Lung (tissue), 12 donors: Measurements from ENCODE around the gene PLA2G2C. TPM values are rescaled to one million over a fixed set of nuclear protein-coding genes. Genes with fewer than 3 reads are reported as not detected.

Source experiments
- ATAC-seq: fragments of 200-7000 bp; cut with Tn5 transposase; one replicate; pipeline ENCODE4 v1.9.1; 2020; ENCODE audit warnings: moderate number of reproducible peaks; ENCODE audit not compliant: insufficient read depth, low FRiP score
- DNase-seq, 3 donors: peaks; one replicate each; pipeline ENCODE4 v3.0.0-alpha.2; 2013 to 2017
- H3K27ac ChIP-seq, 2 donors: one replicate each; pipeline ENCODE4 v1.5.1; 2013; ENCODE audit warnings: mild to moderate bottlenecking in 2 of 2, moderate library complexity in 2 of 2, control low read depth in 1 of 2, inconsistent platforms in 1 of 2, low read depth in 1 of 2, low read length in 1 of 2
- H3K27me3 ChIP-seq, 3 donors: one replicate each; pipeline ENCODE4 v1.5.1; 2013; ENCODE audit warnings: low read length in 2 of 3; ENCODE audit not compliant: control insufficient read depth in 3 of 3, insufficient read depth in 3 of 3
- H3K36me3 ChIP-seq, 4 donors: one replicate each; pipeline ENCODE4 v1.5.1; 2013; ENCODE audit warnings: low read length in 4 of 4, mild to moderate bottlenecking in 1 of 4, moderate library complexity in 1 of 4; ENCODE audit not compliant: control insufficient read depth in 4 of 4, insufficient read depth in 4 of 4
- H3K4me1 ChIP-seq, 5 donors: one replicate each; pipeline ENCODE4 v1.5.1; 2013; ENCODE audit warnings: low read length in 5 of 5, mild to moderate bottlenecking in 2 of 5, moderate library complexity in 1 of 5; ENCODE audit not compliant: control insufficient read depth in 5 of 5, insufficient read depth in 5 of 5
- H3K4me3 ChIP-seq: one replicate; pipeline ENCODE4 v1.5.1; 2013; ENCODE audit warnings: mild to moderate bottlenecking, control low read depth, moderate library complexity
- H3K9ac ChIP-seq, 2 donors: one replicate each; pipeline ENCODE4 v1.5.1; 2013; ENCODE audit warnings: low read length in 2 of 2, control low read depth in 1 of 2; ENCODE audit not compliant: insufficient read depth in 1 of 2
- H3K9me3 ChIP-seq, 4 donors: one replicate each; pipeline ENCODE4 v1.5.1; 2013; ENCODE audit warnings: low read length in 3 of 4, mild to moderate bottlenecking in 1 of 4, moderate library complexity in 1 of 4; ENCODE audit not compliant: control insufficient read depth in 4 of 4, insufficient read depth in 3 of 4
- CTCF ChIP-seq: IDR thresholded peaks from 2 replicates; pipeline ENCODE4 v1.5.1; 2012; ENCODE audit warnings: mild to moderate bottlenecking; ENCODE audit errors: control extremely low read depth, extremely low read depth
- WGBS, 2 donors: extraction: QIAGEN DNeasy Blood & Tissue Kit; methylation state at CpG; one replicate each; pipeline ENCODE4 v1.1.7; 2013; 5-methylcytosine and 5-hydroxymethylcytosine counted together
- polyA plus RNA-seq, 2 donors: library from polyadenylated mRNA; stranded (reverse); fragments of 200-250 nt; gene quantifications; one replicate each; pipeline ENCODE4 v1.2.1, GENCODE V29; 2013
- total RNA-seq, 2 donors: library from RNA; depleted of rRNA in 1 of 2; stranded (reverse); fragments of >200 nt in 1 of 2; gene quantifications; one replicate each; pipeline ENCODE4 v1.2.1, GENCODE V29; 2014 to 2021
- donor health status: control.
- donor health status: control.
- donor health status: Bipolar disorder and iron deficiency.
- donor health status: healthy.
- donor health status: DM: yes; HTN: yes; CAD: no.

PLA2G2C gene
- total and polyA plus RNA-seq, 4 donors = 0.09 TPM; not detected in 3

DNA sequence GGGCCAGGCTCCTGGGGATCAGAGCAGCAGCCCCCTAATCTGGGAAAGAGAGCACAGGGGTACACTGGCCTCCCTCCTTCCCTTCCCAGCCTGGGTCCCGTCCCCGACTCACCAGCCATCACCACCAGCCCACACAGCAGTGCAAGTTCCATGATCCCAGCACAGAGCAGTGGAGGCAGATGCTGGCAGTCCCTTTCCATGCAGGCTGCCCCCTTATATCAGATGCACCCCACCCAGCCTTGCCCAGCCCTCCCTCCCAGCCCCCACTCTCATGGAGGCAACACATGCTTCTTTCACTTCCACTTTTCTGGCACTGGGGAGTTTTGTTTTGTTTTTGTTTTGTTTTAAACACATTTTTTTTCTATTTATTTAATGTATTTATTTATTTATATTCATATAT, 67.0 kb downstream of the PLA2G2C start, which contains the start of gene PLA2G2D:
PLA2G2D (minus strand) TSS at position 190 of the 400 bp plus-strand sequence; CDS start at position 152, 38 bp downstream.
- H3K4me1 ChIP-seq = peaks cover 0 to under 1% (median 0%) of the 10 kb centered on the region in 5 donors
- TF ChIP-seq CTCF = no peak
- no peaks in the 10 kb centered on the region for H3K9me3 ChIP-seq
- H3K27me3 ChIP-seq = peaks cover 0 to 15% (median 3%) of the 10 kb centered on the region in 3 donors
- no peak for DNase-seq
- H3K4me3 ChIP-seq = no peak within 1 kb of the TSS
- no peak within 1 kb of the TSS for H3K9ac ChIP-seq
- no peak for ATAC-seq
- WGBS, 2 donors = 83 to 95% methylated on average over 2 of the region's 2 CpGs
- no peak within 1 kb of the TSS for H3K27ac ChIP-seq
- H3K36me3 ChIP-seq = no peaks in the 10 kb centered on the region

DNA sequence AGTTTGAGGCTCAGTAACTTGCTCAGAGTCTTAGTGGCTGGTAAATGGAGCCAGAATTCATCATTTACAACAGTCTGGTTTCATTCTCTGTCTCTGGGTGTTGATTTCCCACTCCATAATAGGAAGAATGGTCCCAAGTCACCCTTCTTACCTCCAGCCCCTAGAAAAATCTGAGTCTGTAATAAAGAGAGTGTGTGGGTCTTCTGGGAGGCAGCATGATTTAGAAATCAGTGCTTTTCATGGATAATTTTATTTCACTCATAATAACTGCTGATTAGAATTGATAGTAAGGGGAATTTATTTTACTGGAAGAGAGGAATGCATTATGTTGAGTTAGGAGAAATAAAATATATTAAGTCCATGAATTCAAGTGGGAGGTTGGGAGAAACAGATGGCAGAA, 69.1 kb downstream of the PLA2G2C start:
- no peaks in the 10 kb centered on the region for H3K9me3 ChIP-seq
- H3K4me1 ChIP-seq = no peaks in the 10 kb centered on the region
- DNase-seq (no peak), ATAC-seq (no peak)
- H3K36me3 ChIP-seq = no peaks in the 10 kb centered on the region
- no peak overlapping the region for H3K4me3 ChIP-seq
- H3K27ac ChIP-seq = no peak overlapping the region
- H3K27me3 ChIP-seq = peaks cover 0 to 24% (median 3%) of the 10 kb centered on the region in 3 donors
- H3K9ac ChIP-seq = no peak overlapping the region
- TF ChIP-seq CTCF = no peak

GRCh38 chr1:20115916-20116315, 70.4 kb downstream of the PLA2G2C start:
- no peak overlapping the region for H3K27ac ChIP-seq
- WGBS, 2 donors = 79 to 83% methylated on average over 7 of the region's 7 CpGs
- no peaks in the 10 kb centered on the region for H3K9me3 ChIP-seq
- no peaks in the 10 kb centered on the region for H3K4me1 ChIP-seq
- no peaks in the 10 kb centered on the region for H3K36me3 ChIP-seq
- no peak overlapping the region for H3K9ac ChIP-seq
- H3K4me3 ChIP-seq = no peak overlapping the region
- DNase-seq (no peak), ATAC-seq (no peak)
- no peak for TF ChIP-seq CTCF
- H3K27me3 ChIP-seq = peaks cover 0 to 13% (median 3%) of the 10 kb centered on the region in 3 donors

GRCh38 chr1:20115479-20115878, 70.8 kb downstream of the PLA2G2C start:
- Histone ChIP-seq H3K4me1 (no peaks in the 10 kb centered on the region), H3K9me3 (no peaks in the 10 kb centered on the region), H3K36me3 (no peaks in the 10 kb centered on the region), H3K27me3 (peaks cover 0 to 12% (median 3%) of the 10 kb centered on the region in 3 donors), H3K9ac (no peak overlapping the region), H3K27ac (no peak overlapping the region), H3K4me3 (no peak overlapping the region)
- ATAC-seq (no peak), DNase-seq (no peak)
- TF ChIP-seq CTCF = no peak
- 82 to 83% methylated on average over 4 of the region's 4 CpGs for WGBS, 2 donors
